DOHH2 (cell line): ENCODE results near the gene PITX3.
"Not testable (repeated sequence)": the region's sequence is repeated elsewhere in the genome, so short reads cannot be mapped to it uniquely, and the experiment has no call there.

Experiments used
- H3F3A ChIP-seq: fragments of 200-600 bp; sonication (generic), shearing (Covaris generic); 2 replicates; pipeline ENCODE4 v1.6.0; 2016; ENCODE audit warnings: antibody characterized with exemption, mild to moderate bottlenecking; ENCODE audit not compliant: control insufficient read depth, insufficient read depth
- H3K27ac ChIP-seq: fragments of 200-600 bp; sonication (generic); 2 replicates; pipeline ENCODE4 v1.5.1; 2014; ENCODE audit warnings: low read depth, mild to moderate bottlenecking, low read length, moderate library complexity
- H3K27me3 ChIP-seq: fragments of 200-600 bp; sonication (generic); 2 replicates; pipeline ENCODE4 v1.6.1; 2014; ENCODE audit warnings: mild to moderate bottlenecking, low read length, mixed read lengths; ENCODE audit not compliant: control insufficient read depth
- H3K36me3 ChIP-seq: fragments of 200-600 bp; sonication (generic); 2 replicates; pipeline ENCODE4 v1.6.1; 2014; ENCODE audit warnings: mild to moderate bottlenecking, low read length, moderate library complexity, mixed read lengths; ENCODE audit not compliant: control insufficient read depth
- H3K4me1 ChIP-seq: fragments of 200-600 bp; sonication (generic); 2 replicates; pipeline ENCODE4 v1.6.1; 2014; ENCODE audit warnings: mild to moderate bottlenecking, low read length, mixed read lengths; ENCODE audit not compliant: control insufficient read depth
- H3K4me2 ChIP-seq: fragments of 200-600 bp; sonication (generic); 2 replicates; pipeline ENCODE4 v1.6.0; 2014; ENCODE audit warnings: mild to moderate bottlenecking, low read length, moderate library complexity
- H3K4me3 ChIP-seq: fragments of 200-600 bp; sonication (generic); 2 replicates; pipeline ENCODE4 v1.5.1; 2014; ENCODE audit warnings: mild to moderate bottlenecking, low read length, mixed read lengths
- H3K79me2 ChIP-seq: fragments of 200-600 bp; sonication (generic); 2 replicates; pipeline ENCODE4 v1.6.1; 2014; ENCODE audit warnings: mild to moderate bottlenecking, low read length, mixed read lengths; ENCODE audit not compliant: control insufficient read depth
- H3K9me2 ChIP-seq: fragments of 200-600 bp; sonication (generic); replicated peaks from 2 replicates; pipeline ENCODE4 v1.6.1; 2014; ENCODE audit warnings: mild to moderate bottlenecking, low read length, mixed read lengths; ENCODE audit not compliant: control insufficient read depth
- H3K9me3 ChIP-seq: fragments of 200-600 bp; sonication (generic); 2 replicates; pipeline ENCODE4 v1.6.1; 2014; ENCODE audit warnings: antibody characterized with exemption, low read length, mixed read lengths; ENCODE audit not compliant: control insufficient read depth, insufficient read depth
- H4K20me1 ChIP-seq: fragments of 200-600 bp; sonication (generic); 2 replicates; pipeline ENCODE4 v1.6.0; 2014; ENCODE audit warnings: low read depth, mild to moderate bottlenecking, antibody characterized with exemption, low read length, moderate library complexity; ENCODE audit not compliant: control insufficient read depth, insufficient read depth
- CTCF ChIP-seq: fragments of 200-600 bp; sonication (generic); IDR thresholded peaks from one replicate; pipeline ENCODE4 v1.5.1; 2014; ENCODE audit warnings: antibody characterized with exemption, mild to moderate bottlenecking, low read depth, low read length; ENCODE audit not compliant: poor library complexity, severe bottlenecking
- EZH2phosphoT487 ChIP-seq: fragments of 200-600 bp; sonication (generic); IDR thresholded peaks from 2 replicates; pipeline ENCODE4 v1.6.1; 2017; ENCODE audit warnings: borderline replicate concordance, mild to moderate bottlenecking, antibody characterized with exemption, low read length, moderate library complexity, mixed read lengths

PITX3 gene

GRCh38 chr10:102191956-102192355 lies 49.4 kb downstream of the PITX3 start:
- TF ChIP-seq CTCF (no peak), EZH2phosphoT487 (no peak)
- H3K36me3 ChIP-seq, result no peaks in the 10 kb centered on the region
- H3K4me2 ChIP-seq, result no peak overlapping the region
- no peak overlapping the region for H3K27ac ChIP-seq
- H3K4me1 ChIP-seq, result no peaks in the 10 kb centered on the region
- peaks cover 6% of the 10 kb centered on the region; the same call in 1 of the 2 replicates for H3K9me3 ChIP-seq
- H4K20me1 ChIP-seq, result no peaks in the 10 kb centered on the region
- peaks cover 11% of the 10 kb centered on the region; the same call in 1 of the 2 replicates for H3K27me3 ChIP-seq
- no peaks in the 10 kb centered on the region for H3K9me2 ChIP-seq
- H3K4me3 ChIP-seq, result no peak overlapping the region
- H3F3A ChIP-seq, result no peaks in the 10 kb centered on the region
- no peaks in the 10 kb centered on the region for H3K79me2 ChIP-seq

GRCh38 chr10:102188941-102189898 lies 52.1 kb downstream of the PITX3 start:
- H3K4me2 ChIP-seq, H3K79me2 ChIP-seq, H3K4me1 ChIP-seq, H4K20me1 ChIP-seq, H3K27ac ChIP-seq, H3K36me3 ChIP-seq, H3K9me2 ChIP-seq, H3K27me3 ChIP-seq, H3K4me3 ChIP-seq, H3F3A ChIP-seq: not testable (repeated sequence)
- H3K9me3 ChIP-seq, result peaks cover 14% of the 10 kb centered on the region; the same call in 1 of the 2 replicates

- Histone ChIP-seq H3K4me2 (no peak overlapping the region), H3K27ac (no peak overlapping the region), H3K27me3 (no peaks in the 10 kb centered on the region), H3K9me2 (no peaks in the 10 kb centered on the region), H3K36me3 (no peaks in the 10 kb centered on the region), H3K4me3 (no peak overlapping the region), H3K9me3 (peaks cover 14% of the 10 kb centered on the region; the same call in 1 of the 2 replicates), H4K20me1 (no peaks in the 10 kb centered on the region), H3K79me2 (no peaks in the 10 kb centered on the region), H3K4me1 (no peaks in the 10 kb centered on the region), H3F3A (no peaks in the 10 kb centered on the region)
- no peak for TF ChIP-seq CTCF
- no peak for TF ChIP-seq EZH2phosphoT487
These were observed 52.9 kb downstream of the PITX3 start for GRCh38 chr10:102188298-102188940.
